PC-9 (cell line): ENCODE results near the gene VPS72. TPM values are rescaled to one million over a fixed set of nuclear protein-coding genes. Genes with fewer than 3 reads are reported as not detected.

Experiments
- BruUV-seq: library from RNA; stranded (reverse); fragments of 400-500 nt; replicated peaks from 2 replicates; lab custom pipeline; 2021; lab: Mats Ljungman, UMichigan
- CTCF ChIA-PET: fragments of 300-600 bp; sonication (Branson Sonifier 250); formaldehyde crosslinking; loops from one replicate; lab custom pipeline; 2022; ENCODE audit warnings: antibody characterized with exemption; lab: Charles Lee
- POLR2A ChIA-PET: fragments of 300-600 bp; sonication (Branson Sonifier 250); formaldehyde crosslinking; loops from one replicate; lab custom pipeline; 2022; ENCODE audit warnings: antibody characterized with exemption; ENCODE audit not compliant: unreplicated experiment; lab: Charles Lee
- DNase-seq, 2 experiments: peaks; one replicate each; pipeline versions ENCODE4 v3.0.0 to v3.0.0-alpha.2; 2015 to 2022; ENCODE audit warnings: mixed read lengths in 1 of 2
- H2AFZ ChIP-seq: fragments of 200-600 bp; sonication (generic); 2 replicates; pipeline ENCODE4 v1.8.1; 2017; ENCODE audit warnings: antibody characterized with exemption
- H3F3A ChIP-seq: fragments of 200-600 bp; sonication (generic); 2 replicates; pipeline ENCODE4 v1.8.1; 2017; ENCODE audit warnings: antibody characterized with exemption, mild to moderate bottlenecking, low read depth; ENCODE audit not compliant: insufficient read depth
- H3K27ac ChIP-seq: fragments of 200-600 bp; sonication (generic); 2 replicates; pipeline ENCODE4 v1.6.1; 2016; ENCODE audit warnings: mixed run types
- H3K27me3 ChIP-seq: fragments of 200-600 bp; sonication (generic); 2 replicates; pipeline ENCODE4 v1.6.1; 2016; ENCODE audit warnings: low read depth, mixed run types; ENCODE audit not compliant: insufficient read depth
- H3K36me3 ChIP-seq: fragments of 200-600 bp; sonication (generic); 2 replicates; pipeline ENCODE4 v1.6.1; 2016; ENCODE audit warnings: low read depth, mixed run types
- H3K4me1 ChIP-seq: fragments of 200-600 bp; sonication (generic); replicated peaks from 2 replicates; pipeline ENCODE4 v1.6.1; 2016; ENCODE audit warnings: mixed run types; ENCODE audit not compliant: insufficient read depth
- H3K4me2 ChIP-seq: fragments of 200-600 bp; sonication (generic); 2 replicates; pipeline ENCODE4 v1.6.1; 2017; ENCODE audit warnings: mixed run types
- H3K4me3 ChIP-seq: fragments of 200-600 bp; sonication (generic); 2 replicates; pipeline ENCODE4 v1.6.1; 2016; ENCODE audit warnings: mixed run types
- H3K79me2 ChIP-seq: fragments of 200-600 bp; sonication (generic); 2 replicates; pipeline ENCODE4 v1.6.1; 2017; ENCODE audit warnings: low read depth, mixed run types
- H3K9me2 ChIP-seq: fragments of 200-600 bp; sonication (generic); 2 replicates; pipeline ENCODE4 v1.8.1; 2017; ENCODE audit warnings: mild to moderate bottlenecking; ENCODE audit not compliant: insufficient read depth
- H3K9me3 ChIP-seq: fragments of 200-600 bp; sonication (generic); 2 replicates; pipeline ENCODE4 v1.8.1; 2016; ENCODE audit warnings: low read depth; ENCODE audit not compliant: insufficient read depth
- H4K20me1 ChIP-seq: fragments of 200-600 bp; sonication (generic); 2 replicates; pipeline ENCODE4 v1.8.1; 2017; ENCODE audit not compliant: insufficient read depth
- EZH2 ChIP-seq: fragments of 200-600 bp; sonication (generic); IDR thresholded peaks from 2 replicates; pipeline ENCODE4 v1.8.0; 2017; ENCODE audit warnings: antibody characterized with exemption, low read depth
- intact Hi-C: fragments of 100-400 bp; cut with micrococcal nuclease; formaldehyde crosslinking; loops from one replicate; pipeline ENCODE4 v1.10.0; 2022; ENCODE audit not compliant: unreplicated experiment
- total RNA-seq: library from RNA; stranded (reverse); gene quantifications from 2 replicates; pipeline ENCODE4 v1.2.3, GENCODE V29; 2021
- TF ChIP-seq, protein P1 (sequence below): fragments of 200-600 bp; sonication (generic); conservative IDR thresholded peaks from 2 replicates; pipeline ENCODE4 v1.6.1; 2017; ENCODE audit warnings: mixed run types, antibody characterized with exemption, mild to moderate bottlenecking, moderate library complexity

The VPS72 gene
- total RNA-seq, 1 experiment from 2014 or later, result 63.9 TPM

DNA sequence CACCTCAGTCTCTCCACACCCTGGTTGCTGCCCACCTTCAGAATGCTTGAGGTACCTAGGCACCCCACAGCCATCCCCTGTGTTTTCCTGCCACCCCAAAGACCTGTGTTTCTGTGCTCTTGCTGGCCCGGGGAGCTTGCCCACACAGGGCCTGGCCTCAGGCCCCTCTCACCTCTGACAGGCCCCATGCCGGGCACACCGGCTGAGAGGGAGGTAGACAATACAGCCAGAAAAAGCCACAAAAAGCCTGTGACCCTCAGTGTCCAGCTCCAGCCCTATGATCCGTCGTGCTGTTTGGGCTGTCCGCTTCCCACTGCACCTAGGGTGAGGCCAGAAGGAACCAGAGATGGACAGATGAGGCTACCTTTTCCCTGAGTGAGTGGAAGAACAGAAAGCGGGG, 55.0 kb downstream of the VPS72 start:
- Histone ChIP-seq H3K4me1 (no peaks in the 10 kb centered on the region), H3K79me2 (no peaks in the 10 kb centered on the region), H3K36me3 (no peaks in the 10 kb centered on the region), H3K9me2 (no peaks in the 10 kb centered on the region), H3F3A (peaks cover 6% of the 10 kb centered on the region; the same call in 1 of the 2 replicates), H3K4me2 (no peak overlapping the region), H3K9me3 (no peaks in the 10 kb centered on the region), H2AFZ (no peak overlapping the region), H3K27ac (no peak overlapping the region), H3K27me3 (peaks cover 18% of the 10 kb centered on the region; the same call in 1 of the 2 replicates), H3K4me3 (no peak overlapping the region), H4K20me1 (no peaks in the 10 kb centered on the region)
- intact Hi-C loops, result no loop called here
- no peak for TF ChIP-seq EZH2
- TF ChIP-seq, protein P1, sequence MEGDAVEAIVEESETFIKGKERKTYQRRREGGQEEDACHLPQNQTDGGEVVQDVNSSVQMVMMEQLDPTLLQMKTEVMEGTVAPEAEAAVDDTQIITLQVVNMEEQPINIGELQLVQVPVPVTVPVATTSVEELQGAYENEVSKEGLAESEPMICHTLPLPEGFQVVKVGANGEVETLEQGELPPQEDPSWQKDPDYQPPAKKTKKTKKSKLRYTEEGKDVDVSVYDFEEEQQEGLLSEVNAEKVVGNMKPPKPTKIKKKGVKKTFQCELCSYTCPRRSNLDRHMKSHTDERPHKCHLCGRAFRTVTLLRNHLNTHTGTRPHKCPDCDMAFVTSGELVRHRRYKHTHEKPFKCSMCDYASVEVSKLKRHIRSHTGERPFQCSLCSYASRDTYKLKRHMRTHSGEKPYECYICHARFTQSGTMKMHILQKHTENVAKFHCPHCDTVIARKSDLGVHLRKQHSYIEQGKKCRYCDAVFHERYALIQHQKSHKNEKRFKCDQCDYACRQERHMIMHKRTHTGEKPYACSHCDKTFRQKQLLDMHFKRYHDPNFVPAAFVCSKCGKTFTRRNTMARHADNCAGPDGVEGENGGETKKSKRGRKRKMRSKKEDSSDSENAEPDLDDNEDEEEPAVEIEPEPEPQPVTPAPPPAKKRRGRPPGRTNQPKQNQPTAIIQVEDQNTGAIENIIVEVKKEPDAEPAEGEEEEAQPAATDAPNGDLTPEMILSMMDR, result no peak
- ChIA-PET CTCF (interaction anchor here (0.6 kb wide), 1 partner anchor 264 kb away, joined by 6 read pairs; no protein-coding TSS in a partner anchor), POLR2A (no interaction called here)
- BruUV-seq, result no TSS peak
- DNase-seq, result no peak

GRCh38 chr1:151134396-151134795, 55.6 kb downstream of the VPS72 start:
- H4K20me1 ChIP-seq, result no peaks in the 10 kb centered on the region
- H3K27ac ChIP-seq, result no peak overlapping the region
- H3F3A ChIP-seq, result peaks cover 12% of the 10 kb centered on the region; the same call in 1 of the 2 replicates
- BruUV-seq, result no TSS peak
- H3K27me3 ChIP-seq, result peaks cover 18% of the 10 kb centered on the region; the same call in 1 of the 2 replicates
- H3K79me2 ChIP-seq, result no peaks in the 10 kb centered on the region
- intact Hi-C loops, result no loop called here
- ChIA-PET POLR2A (no interaction called here), CTCF (no interaction called here)
- H2AFZ ChIP-seq, result no peak overlapping the region
- no peak overlapping the region for H3K4me3 ChIP-seq
- no peaks in the 10 kb centered on the region for H3K4me1 ChIP-seq
- no peaks in the 10 kb centered on the region for H3K9me3 ChIP-seq
- DNase-seq, result no peak
- no peaks in the 10 kb centered on the region for H3K36me3 ChIP-seq
- TF ChIP-seq, protein P1, result no peak
- TF ChIP-seq EZH2, result no peak
- H3K4me2 ChIP-seq, result no peak overlapping the region
- H3K9me2 ChIP-seq, result no peaks in the 10 kb centered on the region

- TF ChIP-seq, protein P1, result no peak
- no peak for TF ChIP-seq EZH2
- Histone ChIP-seq H4K20me1 (no peaks in the 10 kb centered on the region), H3K27ac (no peak overlapping the region), H3K4me2 (no peak overlapping the region), H3K4me1 (no peaks in the 10 kb centered on the region), H3K9me2 (no peaks in the 10 kb centered on the region), H3K9me3 (no peaks in the 10 kb centered on the region), H2AFZ (no peak overlapping the region), H3K4me3 (no peak overlapping the region), H3K79me2 (no peaks in the 10 kb centered on the region), H3K27me3 (peaks cover 18% of the 10 kb centered on the region; the same call in 1 of the 2 replicates), H3K36me3 (no peaks in the 10 kb centered on the region), H3F3A (peaks cover 14% of the 10 kb centered on the region; the same call in 1 of the 2 replicates)
- intact Hi-C loops, result no loop called here
- no TSS peak for BruUV-seq
- CTCF ChIA-PET, result no interaction called here
- POLR2A ChIA-PET, result no interaction called here
- DNase-seq, result no peak
These were observed 56.8 kb downstream of the VPS72 start for GRCh38 chr1:151133018-151133806.
